Colonic mucosa (tissue), 4 donors: ENCODE measurements around the gene UBE2G2. TPM values are rescaled to one million over a fixed set of nuclear protein-coding genes. Genes with fewer than 3 reads are reported as not detected.

Experiments
- DNase-seq: peaks from one replicate; pipeline ENCODE4 v3.0.0-alpha.2; 2020
- H3K27ac ChIP-seq: fragments of 200-600 bp; one replicate; pipeline ENCODE4 v1.8.0; 2021
- H3K27me3 ChIP-seq: fragments of 200-600 bp; one replicate; pipeline ENCODE4 v1.8.0; 2021
- H3K36me3 ChIP-seq: fragments of 200-600 bp; one replicate; pipeline ENCODE4 v1.8.0; 2021
- H3K4me1 ChIP-seq: fragments of 200-600 bp; one replicate; pipeline ENCODE4 v1.8.0; 2021; ENCODE audit warnings: mild to moderate bottlenecking
- H3K4me3 ChIP-seq: fragments of 200-600 bp; one replicate; pipeline ENCODE4 v1.8.0; 2021
- H3K9ac ChIP-seq, 2 donors: one replicate each; pipeline ENCODE4 v1.7.0; 2013; ENCODE audit warnings: control low read depth in 2 of 2, low read depth in 2 of 2, low read length in 2 of 2
- H3K9me3 ChIP-seq: fragments of 200-600 bp; one replicate; pipeline ENCODE4 v1.8.0; 2021
- CTCF ChIP-seq: fragments of 200-600 bp; IDR thresholded peaks from one replicate; pipeline ENCODE4 v1.8.0; 2022; ENCODE audit warnings: antibody characterized with exemption, mild to moderate bottlenecking
- intact Hi-C: fragments of 100-400 bp; cut with DNase I; formaldehyde crosslinking; loops from one replicate; pipeline ENCODE4 v1.14.1; 2022
- total RNA-seq, 2 donors: library from RNA; stranded (reverse); fragmentation: NEBNext Ultra II Directional in 1 of 2; extraction: Animal tissue kit (Norgen Biotek cat#: 25700) in 1 of 2; gene quantifications; one replicate each; pipeline ENCODE4 v1.2.1, GENCODE V29; 2021
- donor health status: healthy.
- donor health status: DM: no; HTN: no; CAD: no.
- donor health status: DM: no; HTN: no; CAD: no.

UBE2G2 gene
- total RNA-seq, 2 donors from 2014 or later = 50.3 to 76.1 TPM

GRCh38 chr21:44735821-44736220, 65.8 kb downstream of the UBE2G2 start:
- intact Hi-C loops = no loop called here
- no peak for TF ChIP-seq CTCF
- Histone ChIP-seq H3K27ac (no peak overlapping the region), H3K9ac (no peak overlapping the region), H3K9me3 (no peaks in the 10 kb centered on the region), H3K4me1 (no peaks in the 10 kb centered on the region), H3K36me3 (no peaks in the 10 kb centered on the region), H3K27me3 (no peaks in the 10 kb centered on the region), H3K4me3 (no peak overlapping the region)
- no peak for DNase-seq

GRCh38 chr21:44734841-44735240, 66.8 kb downstream of the UBE2G2 start:
- TF ChIP-seq CTCF = no peak
- H3K36me3 ChIP-seq = no peaks in the 10 kb centered on the region
- no peak overlapping the region for H3K4me3 ChIP-seq
- no peak overlapping the region for H3K27ac ChIP-seq
- no peak for DNase-seq
- no peak overlapping the region for H3K9ac ChIP-seq
- no peaks in the 10 kb centered on the region for H3K27me3 ChIP-seq
- no peaks in the 10 kb centered on the region for H3K9me3 ChIP-seq
- no peaks in the 10 kb centered on the region for H3K4me1 ChIP-seq
- intact Hi-C loops = no loop called here

- no peak overlapping the region for H3K9ac ChIP-seq
- H3K36me3 ChIP-seq = no peaks in the 10 kb centered on the region
- no peaks in the 10 kb centered on the region for H3K4me1 ChIP-seq
- TF ChIP-seq CTCF = no peak
- H3K27me3 ChIP-seq = no peaks in the 10 kb centered on the region
- H3K9me3 ChIP-seq = no peaks in the 10 kb centered on the region
- no peak for DNase-seq
- H3K27ac ChIP-seq = no peak overlapping the region
- no peak overlapping the region for H3K4me3 ChIP-seq
- intact Hi-C loops = no loop called here
Measured at GRCh38 chr21:44734026-44734745, 67.4 kb downstream of the UBE2G2 start.

GRCh38 chr21:44732956-44733355, 68.7 kb downstream of the UBE2G2 start:
- H3K36me3 ChIP-seq = no peaks in the 10 kb centered on the region
- no peak overlapping the region for H3K9ac ChIP-seq
- no peaks in the 10 kb centered on the region for H3K9me3 ChIP-seq
- H3K4me3 ChIP-seq = no peak overlapping the region
- no peaks in the 10 kb centered on the region for H3K4me1 ChIP-seq
- H3K27ac ChIP-seq = no peak overlapping the region
- DNase-seq = no peak
- intact Hi-C loops = no loop called here
- TF ChIP-seq CTCF = no peak
- no peaks in the 10 kb centered on the region for H3K27me3 ChIP-seq

GRCh38 chr21:44732263-44732662, 69.4 kb downstream of the UBE2G2 start:
- Histone ChIP-seq H3K9me3 (no peaks in the 10 kb centered on the region), H3K27me3 (no peaks in the 10 kb centered on the region), H3K27ac (no peak overlapping the region), H3K4me3 (no peak overlapping the region), H3K9ac (no peak overlapping the region), H3K4me1 (no peaks in the 10 kb centered on the region), H3K36me3 (no peaks in the 10 kb centered on the region)
- intact Hi-C loops = no loop called here
- no peak for TF ChIP-seq CTCF
- DNase-seq = no peak
